HUES48 (cell line): ENCODE results near the gene TNKS2.
"Not testable (repeated sequence)": the region's sequence is repeated elsewhere in the genome, so short reads cannot be mapped to it uniquely, and the experiment has no call there.

Source experiments
- H3K27ac ChIP-seq: one replicate; pipeline ENCODE4 v1.7.0; 2013; ENCODE audit warnings: low read depth, low read length, inconsistent platforms
- H3K27me3 ChIP-seq: 2 replicates; pipeline ENCODE4 v1.6.1; 2013; ENCODE audit warnings: mild to moderate bottlenecking, low read length; ENCODE audit not compliant: control insufficient read depth, insufficient read depth
- H3K36me3 ChIP-seq: 2 replicates; pipeline ENCODE4 v1.6.1; 2013; ENCODE audit warnings: low read length; ENCODE audit not compliant: control insufficient read depth, insufficient read depth
- H3K4me1 ChIP-seq: 2 replicates; pipeline ENCODE4 v1.6.1; 2013; ENCODE audit warnings: mild to moderate bottlenecking, low read length; ENCODE audit not compliant: control insufficient read depth, insufficient read depth
- H3K4me3 ChIP-seq: 2 replicates; pipeline ENCODE4 v1.5.1; 2013; ENCODE audit warnings: mild to moderate bottlenecking, low read depth, low read length
- H3K9ac ChIP-seq: 2 replicates; pipeline ENCODE4 v1.6.1; 2013; ENCODE audit warnings: mild to moderate bottlenecking, low read depth, low read length, moderate library complexity
- H3K9me3 ChIP-seq: 2 replicates; pipeline ENCODE4 v1.6.1; 2013; ENCODE audit warnings: low read length; ENCODE audit not compliant: control insufficient read depth, insufficient read depth

Gene TNKS2

DNA sequence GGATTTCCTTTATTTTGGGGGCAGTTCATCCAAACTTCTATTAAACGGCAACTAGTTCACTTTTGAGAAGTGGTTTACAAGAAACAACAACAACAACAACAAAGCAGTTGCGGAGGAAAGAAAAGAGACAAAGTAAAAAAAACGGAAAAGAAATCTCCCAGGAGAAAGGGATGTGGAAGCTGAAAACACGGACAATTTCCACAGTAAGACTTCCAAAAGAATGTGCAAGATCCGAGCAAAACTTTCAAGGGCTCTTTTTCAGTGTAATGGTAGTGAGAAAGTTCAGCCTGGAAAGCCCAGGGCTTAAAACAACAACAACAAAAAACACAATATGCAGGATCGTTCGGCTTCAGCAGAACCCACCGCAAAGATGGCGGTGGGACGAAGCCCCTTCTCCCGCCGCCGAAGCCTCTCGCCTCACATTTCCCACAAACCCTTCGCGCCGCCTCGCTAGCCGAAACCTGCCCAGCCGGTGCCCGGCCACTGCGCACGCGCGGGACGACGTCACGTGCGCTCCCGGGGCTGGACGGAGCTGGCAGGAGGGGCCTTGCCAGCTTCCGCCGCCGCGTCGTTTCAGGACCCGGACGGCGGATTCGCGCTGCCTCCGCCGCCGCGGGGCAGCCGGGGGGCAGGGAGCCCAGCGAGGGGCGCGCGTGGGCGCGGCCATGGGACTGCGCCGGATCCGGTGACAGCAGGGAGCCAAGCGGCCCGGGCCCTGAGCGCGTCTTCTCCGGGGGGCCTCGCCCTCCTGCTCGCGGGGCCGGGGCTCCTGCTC is at the start of gene TNKS2:
TNKS2 (plus strand) TSS at position 553 of the 775 bp plus-strand sequence. CDS start 265 bp downstream, outside the sequence.
- Histone ChIP-seq H3K4me1 (peaks cover 20% of the 10 kb centered on the region), H3K27ac (peak within 1 kb of the TSS; percentile 99), H3K4me3 (peak within 1 kb of the TSS; percentile 77), H3K9me3 (no peaks in the 10 kb centered on the region), H3K9ac (peak within 1 kb of the TSS; percentile 96), H3K36me3 (peaks cover 17% of the 10 kb centered on the region), H3K27me3 (no peaks in the 10 kb centered on the region)

DNA sequence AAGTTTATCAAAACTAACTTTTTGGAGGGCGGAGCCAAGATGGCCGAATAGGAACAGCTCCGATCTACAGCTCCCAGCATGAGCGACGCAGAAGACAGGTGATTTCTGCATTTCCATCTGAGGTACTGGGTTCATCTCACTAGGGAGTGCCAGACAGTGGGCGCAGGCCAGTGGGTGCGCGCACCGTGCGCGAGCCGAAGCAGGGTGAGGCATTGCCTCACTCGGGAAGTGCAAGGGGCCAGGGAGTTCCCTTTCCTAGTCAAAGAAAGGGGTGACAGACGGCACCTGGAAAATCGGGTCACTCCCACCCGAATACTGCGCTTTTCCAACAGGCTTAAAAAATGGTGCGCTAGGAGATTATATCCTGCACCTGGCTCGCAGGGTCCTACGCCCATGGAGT is 48.6 kb upstream of the TNKS2 start:
- not testable (repeated sequence) for H3K36me3 ChIP-seq, H3K9me3 ChIP-seq, H3K4me3 ChIP-seq, H3K4me1 ChIP-seq, H3K9ac ChIP-seq, H3K27me3 ChIP-seq, H3K27ac ChIP-seq

DNA sequence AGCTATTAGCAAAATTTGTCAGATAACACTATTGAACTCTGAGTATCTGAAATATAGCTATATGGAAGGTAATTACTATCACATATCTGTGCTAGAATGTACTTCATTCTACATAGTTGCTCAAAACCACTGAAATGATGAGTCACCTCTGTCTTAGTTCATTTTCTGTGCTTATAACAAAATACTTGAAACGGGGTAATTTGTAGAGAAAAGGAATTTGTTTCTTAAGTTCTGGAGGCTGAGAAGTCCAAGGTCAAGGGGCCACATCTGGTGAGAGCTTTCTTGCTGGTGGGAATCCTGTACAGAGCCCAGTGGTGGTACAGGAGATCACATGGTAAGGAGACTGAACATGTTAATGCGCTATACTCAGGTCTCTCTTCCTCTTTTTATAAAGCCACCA is 41.9 kb upstream of the TNKS2 start:
- no peaks in the 10 kb centered on the region for H3K4me1 ChIP-seq
- H3K27me3 ChIP-seq, result no peaks in the 10 kb centered on the region

DNA sequence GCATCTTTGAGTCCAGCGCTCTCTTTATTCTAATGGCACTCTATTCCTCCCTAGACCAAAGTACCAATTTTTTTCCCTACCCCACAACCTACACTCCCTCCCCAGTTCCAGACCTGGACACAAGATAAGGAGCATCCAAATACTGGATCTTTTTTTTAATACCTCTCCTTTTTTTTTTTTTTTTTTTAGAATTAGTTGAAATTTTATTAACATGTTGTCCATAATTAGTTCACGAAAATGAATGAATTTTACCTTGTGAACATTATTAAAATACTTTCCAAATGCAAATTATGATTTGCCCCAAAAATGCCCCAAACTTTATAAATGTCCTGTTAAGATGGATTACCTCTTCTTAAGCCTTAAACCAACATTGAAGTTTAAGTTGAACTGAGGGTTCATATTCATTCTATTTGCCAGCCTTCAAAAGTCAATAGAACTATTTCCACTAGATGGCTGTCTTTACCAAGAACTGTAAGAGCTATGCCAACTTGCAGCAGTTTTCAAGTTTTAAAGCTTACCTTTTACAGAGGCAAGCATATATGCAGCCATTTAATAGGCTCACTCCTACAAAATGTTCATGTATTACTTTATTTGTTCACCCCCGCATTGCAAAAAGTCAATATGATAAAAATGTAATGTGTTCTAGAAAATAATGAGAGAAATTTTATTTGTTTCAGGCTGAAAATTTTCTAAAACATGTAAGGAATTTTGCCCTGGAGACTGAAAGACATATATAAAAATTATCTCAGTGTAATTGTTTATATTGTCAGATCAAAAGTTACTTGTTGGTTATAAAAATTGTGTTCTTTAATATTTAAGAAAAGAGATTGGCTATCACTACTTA is 39.7 kb upstream of the TNKS2 start:
- H3K9ac ChIP-seq, result no peak overlapping the region
- H3K9me3 ChIP-seq, result no peaks in the 10 kb centered on the region
- H3K27ac ChIP-seq, result no peak overlapping the region
- no peaks in the 10 kb centered on the region for H3K27me3 ChIP-seq
- H3K4me3 ChIP-seq, result no peak overlapping the region
- no peaks in the 10 kb centered on the region for H3K36me3 ChIP-seq
- H3K4me1 ChIP-seq, result no peaks in the 10 kb centered on the region

More for the DNA sequence above, 41.9 kb upstream of the TNKS2 start:
- H3K36me3 ChIP-seq, result no peaks in the 10 kb centered on the region
- H3K9me3 ChIP-seq, result no peaks in the 10 kb centered on the region
- H3K27ac ChIP-seq, result no peak overlapping the region
- H3K9ac ChIP-seq, result no peak overlapping the region
- H3K4me3 ChIP-seq, result no peak overlapping the region

DNA sequence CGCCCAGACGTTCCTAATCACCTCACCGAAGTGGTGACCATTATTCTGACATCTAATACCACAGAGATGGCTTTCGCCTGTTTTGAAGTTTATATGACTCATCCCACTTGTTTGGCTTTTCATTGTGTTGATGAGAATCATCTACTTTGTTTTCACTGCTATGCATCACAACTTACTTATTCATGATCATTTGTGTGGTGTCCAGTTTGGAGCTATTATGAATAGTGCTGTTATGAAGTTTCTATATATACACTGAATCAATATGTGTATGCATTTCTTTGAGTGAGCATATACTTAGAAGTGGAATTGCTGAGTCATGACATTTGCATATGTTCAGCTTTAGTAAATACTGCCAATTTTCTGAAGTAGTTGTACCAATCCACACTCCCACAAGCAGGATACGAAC is 38.6 kb upstream of the TNKS2 start:
- Histone ChIP-seq H3K9me3 (no peaks in the 10 kb centered on the region), H3K4me1 (no peaks in the 10 kb centered on the region), H3K27me3 (no peaks in the 10 kb centered on the region), H3K4me3 (no peak overlapping the region), H3K27ac (no peak overlapping the region), H3K36me3 (no peaks in the 10 kb centered on the region), H3K9ac (no peak overlapping the region)

DNA sequence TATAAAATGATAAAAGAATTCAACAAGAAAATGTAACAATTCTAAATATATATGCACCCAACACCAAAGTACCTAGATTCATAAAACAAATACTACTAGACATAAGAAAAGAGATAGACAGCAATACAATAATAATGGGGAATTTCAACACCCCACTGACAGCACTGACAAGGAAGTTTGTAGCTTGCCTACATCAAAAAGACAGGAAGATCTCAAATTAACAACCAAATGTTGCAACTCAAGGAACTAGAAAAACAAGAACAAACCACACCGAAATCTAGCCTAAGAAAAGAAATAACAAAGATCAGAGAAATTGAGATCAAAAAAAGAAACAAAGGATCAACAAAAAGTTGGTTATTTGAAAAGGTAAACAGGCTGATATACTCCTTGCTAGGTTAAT is 36.5 kb upstream of the TNKS2 start:
- Histone ChIP-seq H3K36me3 (no peaks in the 10 kb centered on the region), H3K4me1 (no peaks in the 10 kb centered on the region), H3K9me3 (no peaks in the 10 kb centered on the region), H3K27me3 (no peaks in the 10 kb centered on the region), H3K27ac (no peak overlapping the region), H3K4me3 (no peak overlapping the region), H3K9ac (no peak overlapping the region)

DNA sequence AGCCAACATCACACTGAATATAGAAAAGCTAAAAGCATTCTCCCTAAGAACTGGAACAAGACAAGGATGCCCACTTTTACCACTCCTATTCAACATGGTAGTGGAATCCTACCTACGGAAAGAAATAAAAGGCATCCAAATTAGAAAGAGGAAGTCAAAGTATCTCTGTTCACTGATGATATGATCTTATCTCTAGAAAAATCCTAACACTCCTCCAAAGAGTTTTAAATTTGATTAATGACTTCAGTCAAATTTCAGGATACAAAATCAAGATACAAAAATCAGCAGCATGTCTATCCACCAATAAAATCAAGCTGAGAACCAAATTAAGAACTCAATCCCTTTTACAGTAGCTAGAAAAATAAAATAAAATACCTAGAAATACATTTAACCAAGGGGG is 35.3 kb upstream of the TNKS2 start:
- Histone ChIP-seq H3K27me3 (no peaks in the 10 kb centered on the region), H3K36me3 (no peaks in the 10 kb centered on the region), H3K27ac (no peak overlapping the region), H3K4me3 (no peak overlapping the region), H3K9ac (no peak overlapping the region), H3K9me3 (no peaks in the 10 kb centered on the region), H3K4me1 (no peaks in the 10 kb centered on the region)

DNA sequence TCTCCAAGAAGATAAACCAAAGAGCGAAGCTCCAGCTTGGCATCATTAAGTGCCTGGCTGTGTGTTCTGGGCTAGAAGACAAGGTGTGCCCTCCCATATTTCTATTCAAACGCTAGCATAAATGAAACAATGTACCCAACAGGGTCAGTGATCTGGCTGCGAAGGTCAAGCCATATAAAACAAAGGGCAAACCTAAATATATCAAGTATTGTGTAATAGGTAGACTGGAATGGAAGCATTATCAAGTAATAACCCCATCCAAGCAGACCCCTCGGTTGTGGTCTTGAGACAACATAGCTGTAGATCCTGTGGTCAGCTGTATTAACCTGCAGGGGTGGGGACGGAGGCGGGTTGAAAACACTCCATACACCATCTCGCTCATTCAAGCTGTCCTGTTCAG is 31.6 kb upstream of the TNKS2 start:
- H3K9me3 ChIP-seq, result no peaks in the 10 kb centered on the region
- no peak overlapping the region for H3K4me3 ChIP-seq
- H3K27me3 ChIP-seq, result no peaks in the 10 kb centered on the region
- H3K36me3 ChIP-seq, result no peaks in the 10 kb centered on the region
- no peaks in the 10 kb centered on the region for H3K4me1 ChIP-seq
- H3K9ac ChIP-seq, result no peak overlapping the region
- H3K27ac ChIP-seq, result no peak overlapping the region

DNA sequence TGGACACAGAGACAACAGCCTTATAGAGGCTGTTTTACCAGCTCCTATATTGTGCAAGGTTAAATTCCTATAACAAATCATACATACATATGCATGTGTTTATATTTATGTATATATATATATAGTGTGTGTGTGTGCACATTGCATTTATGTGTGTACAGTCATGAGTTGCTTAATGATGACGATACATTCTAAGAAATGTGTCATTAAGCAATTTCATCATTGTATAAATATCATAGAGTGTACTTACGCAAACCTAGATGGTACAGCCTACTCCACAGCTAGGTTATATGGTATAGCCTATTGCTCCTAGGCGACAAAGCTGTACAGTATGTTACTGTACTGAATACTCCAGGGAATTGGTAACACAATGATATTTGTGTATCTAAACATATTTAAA is 30.1 kb upstream of the TNKS2 start:
- H3K4me3 ChIP-seq, result no peak overlapping the region
- no peak overlapping the region for H3K9ac ChIP-seq
- H3K36me3 ChIP-seq, result no peaks in the 10 kb centered on the region
- no peaks in the 10 kb centered on the region for H3K4me1 ChIP-seq
- H3K27me3 ChIP-seq, result no peaks in the 10 kb centered on the region
- H3K9me3 ChIP-seq, result no peaks in the 10 kb centered on the region
- H3K27ac ChIP-seq, result no peak overlapping the region

DNA sequence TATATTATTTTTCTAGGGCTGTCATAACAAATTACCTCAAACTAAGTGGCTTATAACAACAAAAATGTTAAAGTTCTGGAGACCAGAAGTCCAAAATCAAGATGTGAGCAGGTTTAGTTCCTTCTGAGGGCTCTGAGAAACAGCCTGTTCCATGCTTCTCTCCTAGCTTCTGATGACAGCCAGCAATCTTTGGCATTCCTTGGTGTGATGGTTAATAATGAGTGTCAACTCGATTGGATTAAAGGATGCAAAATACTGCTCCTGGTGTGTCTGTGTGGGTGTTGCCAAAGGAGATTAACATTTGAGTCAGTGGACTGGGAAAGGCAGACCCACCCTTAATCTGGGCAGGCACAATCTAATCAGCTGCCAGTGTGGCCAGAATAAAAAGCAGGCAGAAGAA is 26.3 kb upstream of the TNKS2 start:
- Histone ChIP-seq H3K27ac (no peak overlapping the region), H3K9me3 (no peaks in the 10 kb centered on the region), H3K36me3 (no peaks in the 10 kb centered on the region), H3K27me3 (no peaks in the 10 kb centered on the region), H3K4me3 (no peak overlapping the region), H3K9ac (no peak overlapping the region), H3K4me1 (no peaks in the 10 kb centered on the region)

DNA sequence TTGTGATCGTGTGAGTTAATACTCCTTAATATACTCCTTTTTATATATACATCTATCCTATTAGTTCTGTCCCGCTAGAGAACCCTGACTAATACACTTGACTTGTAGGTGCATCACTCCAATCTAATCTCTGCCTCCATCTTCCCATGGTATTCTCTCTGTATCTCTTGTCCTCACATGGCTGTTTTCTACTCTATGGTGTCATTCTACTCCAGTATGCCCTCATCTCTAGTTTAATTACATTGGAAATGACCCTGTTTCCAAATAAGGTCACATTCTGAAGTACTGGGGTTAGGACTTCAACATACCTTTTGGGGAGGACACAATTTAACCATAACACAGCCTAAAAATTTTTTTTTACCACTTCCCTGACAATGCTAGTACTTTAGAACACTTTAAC is 25.8 kb upstream of the TNKS2 start:
- H3K9me3 ChIP-seq, result no peaks in the 10 kb centered on the region
- H3K9ac ChIP-seq, result no peak overlapping the region
- H3K4me1 ChIP-seq, result no peaks in the 10 kb centered on the region
- no peaks in the 10 kb centered on the region for H3K36me3 ChIP-seq
- no peaks in the 10 kb centered on the region for H3K27me3 ChIP-seq
- H3K4me3 ChIP-seq, result no peak overlapping the region
- no peak overlapping the region for H3K27ac ChIP-seq
